Muscle of arm (tissue), 12 donors: ENCODE measurements around the gene ORAI1. TPM values are rescaled to one million over a fixed set of nuclear protein-coding genes. Genes with fewer than 3 reads are reported as not detected.
"Not testable (repeated sequence)": the region's sequence is repeated elsewhere in the genome, so short reads cannot be mapped to it uniquely, and the experiment has no call there.

Experiments
- DNase-seq: peaks from one replicate; pipeline ENCODE4 v3.0.0-alpha.2; 2013
- polyA plus RNA-seq, 12 donors: library from polyadenylated mRNA; unstranded; fragments of 120-200 nt; gene quantifications; one replicate each; pipeline ENCODE4 v1.2.1, GENCODE V29; 2013; ENCODE audit not compliant: insufficient read length in 12 of 12

Gene ORAI1
- polyA plus RNA-seq, 12 donors, result 24.7 to 58.2 (median 31.6) TPM; not detected in 1

GRCh38 chr12:121638298-121639202 is 12.2 kb downstream of the ORAI1 start:
- DNase-seq, result no peak

- no peak for DNase-seq
Observed at GRCh38 chr12:121641343-121641630, 15.0 kb downstream of the ORAI1 start.

GRCh38 chr12:121648458-121649028 is 22.2 kb downstream of the ORAI1 start:
- DNase-seq, result no peak

- DNase-seq, result no peak
Observed at GRCh38 chr12:121649322-121649721, 23.0 kb downstream of the ORAI1 start.

GRCh38 chr12:121649819-121650353 is 23.6 kb downstream of the ORAI1 start:
- no peak for DNase-seq

- DNase-seq, result no peak
Observed at GRCh38 chr12:121651320-121651719, 25.0 kb downstream of the ORAI1 start.

GRCh38 chr12:121652767-121653497 is 26.6 kb downstream of the ORAI1 start:
- DNase-seq, result no peak

GRCh38 chr12:121653999-121654398 is 27.7 kb downstream of the ORAI1 start:
- no peak for DNase-seq

- no peak for DNase-seq
Observed at GRCh38 chr12:121656122-121656521, 29.8 kb downstream of the ORAI1 start.

GRCh38 chr12:121657305-121658008 is 31.1 kb downstream of the ORAI1 start:
- no peak for DNase-seq

GRCh38 chr12:121661353-121662105 is 35.2 kb downstream of the ORAI1 start:
- not testable (repeated sequence) for DNase-seq

- DNase-seq, result no peak
Observed at GRCh38 chr12:121663610-121663929, 37.2 kb downstream of the ORAI1 start.

GRCh38 chr12:121666829-121667228 is 40.5 kb downstream of the ORAI1 start:
- DNase-seq, result not testable (repeated sequence)

GRCh38 chr12:121668750-121669520 is 42.6 kb downstream of the ORAI1 start:
- peak; percentile 53 for DNase-seq

- DNase-seq, result no peak
Observed at GRCh38 chr12:121669521-121669900, 43.2 kb downstream of the ORAI1 start, which contains the start of gene MORN3. Gene MORN3, minus strand, starts transcription at chr12:121669654. Its CDS starts 171 bp downstream, at chr12:121669483.

- peak; percentile 55 for DNase-seq
Observed at GRCh38 chr12:121673013-121673511, 46.7 kb downstream of the ORAI1 start.

GRCh38 chr12:121676190-121676589 is 49.9 kb downstream of the ORAI1 start:
- no peak for DNase-seq

GRCh38 chr12:121678305-121678704 is 52.0 kb downstream of the ORAI1 start:
- DNase-seq, result no peak

GRCh38 chr12:121678716-121679300 is 52.5 kb downstream of the ORAI1 start:
- no peak for DNase-seq
